ENCODE measurements around the gene STRADA.

GRCh38 chr17:63659850-63660249 lies 81.7 kb downstream of the STRADA start:
- TF ChIP-seq CTCF (conservative IDR thresholded peaks at IDR 0.05 in 1 of 2, IDR thresholded peaks at IDR 0.05 in 1 of 2; ENCODE audit: low read depth in 1 of 2, low read length in 2 of 2) (no peak), EZH2 (IDR thresholded peaks at IDR 0.05; ENCODE audit: low read length, missing control alignments) (no peak)

Measured in fibroblast of lung (primary cell).